Activated CD4-positive, alpha-beta memory T cell treated with anti-CD3 and anti-CD28 coated beads for 36 hours (primary cell): ENCODE data around the gene GALNT13. TPM values are rescaled to one million over a fixed set of nuclear protein-coding genes. Genes with fewer than 3 reads are reported as not detected.

Experiments
- CTCF ChIA-PET: fragments of 350-600 bp; sonication (Branson Sonifier 250); formaldehyde crosslinking; loops from one replicate; lab custom pipeline; 2021; ENCODE audit warnings: antibody characterized with exemption, inconsistent platforms; lab: Charles Lee
- POLR2A ChIA-PET: fragments of 350-600 bp; sonication (Branson Sonifier 250); formaldehyde crosslinking; loops from one replicate; lab custom pipeline; 2021; ENCODE audit warnings: antibody characterized with exemption; lab: Charles Lee
- DNase-seq: peaks from one replicate; pipeline ENCODE4 v3.0.0-alpha.2; 2020
- H3K27ac Mint-ChIP-seq: one replicate; pipeline ENCODE4 v1.8.0; 2021; ENCODE audit warnings: mixed read lengths
- H3K27me3 Mint-ChIP-seq: one replicate; pipeline ENCODE4 v1.8.0; 2021; ENCODE audit warnings: mixed read lengths
- H3K36me3 Mint-ChIP-seq: one replicate; pipeline ENCODE4 v1.8.0; 2021; ENCODE audit warnings: mixed read lengths
- H3K4me1 Mint-ChIP-seq: one replicate; pipeline ENCODE4 v1.8.0; 2021; ENCODE audit warnings: low read depth, mixed read lengths
- H3K4me3 Mint-ChIP-seq: one replicate; pipeline ENCODE4 v1.8.0; 2021; ENCODE audit warnings: mild to moderate bottlenecking, mixed read lengths
- H3K9me3 Mint-ChIP-seq: one replicate; pipeline ENCODE4 v1.8.0; 2021; ENCODE audit warnings: mixed read lengths
- intact Hi-C: fragments of 100-400 bp; cut with micrococcal nuclease; formaldehyde crosslinking; loops from one replicate; pipeline ENCODE4 v1.15.1; 2023
- total RNA-seq, 2 experiments: library from RNA; stranded (reverse); gene quantifications; one replicate each; pipeline ENCODE4 v1.2.3, GENCODE V29; 2021

Gene GALNT13
- not detected for total RNA-seq

DNA sequence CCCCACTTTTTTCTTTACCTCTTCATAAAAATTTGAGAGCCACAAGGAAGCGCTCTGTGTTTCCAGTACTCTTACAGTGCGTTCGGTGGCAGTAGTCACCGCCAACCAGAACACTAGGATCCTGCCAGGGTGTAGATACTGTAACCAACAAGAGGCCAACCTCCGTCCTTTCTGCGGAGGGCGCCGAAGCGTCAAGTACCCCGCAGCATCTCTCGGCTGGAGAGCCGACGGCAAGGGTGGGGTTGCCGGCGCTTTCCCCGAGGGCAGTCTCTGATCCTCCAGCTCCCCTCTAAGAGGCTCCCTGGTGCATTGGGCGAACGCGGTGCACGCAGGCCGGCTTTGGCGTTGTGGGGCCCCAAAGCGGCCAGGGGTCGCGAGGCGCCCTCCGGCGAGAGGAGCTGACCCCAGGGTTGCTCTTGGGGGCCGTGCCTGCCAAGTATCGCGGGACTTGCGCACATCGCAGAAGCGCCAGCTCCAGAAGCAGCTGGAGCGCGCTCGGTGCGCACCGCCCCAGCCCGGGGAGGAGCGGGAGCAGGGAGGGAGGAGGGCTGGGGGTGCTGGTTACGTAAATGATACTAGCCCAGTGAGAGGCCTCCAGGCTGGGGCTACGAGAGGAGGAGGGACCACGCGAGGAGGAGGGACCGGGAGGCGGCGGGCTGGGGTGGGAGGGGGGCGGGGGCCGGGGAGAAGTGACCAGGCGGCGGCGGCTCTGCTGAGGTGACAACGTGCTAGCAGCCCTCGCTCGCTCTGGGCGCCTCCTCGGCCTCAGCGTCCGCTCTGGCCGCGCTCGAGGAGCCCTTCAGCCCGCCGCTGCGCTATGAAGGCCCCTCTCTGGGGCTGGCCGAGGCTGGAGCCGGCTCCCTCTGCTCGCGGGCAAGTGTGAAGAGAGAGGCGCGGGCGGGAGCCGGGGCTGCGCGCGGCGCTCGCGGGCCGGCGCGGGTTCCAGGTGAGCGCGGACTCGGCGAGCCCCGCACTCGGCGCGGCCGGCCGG is at the start of gene GALNT13:
GALNT13 (plus strand) TSS at position 692 of the 991 bp plus-strand sequence.
- Mint-ChIP-seq H3K9me3 (peaks cover 8% of the 10 kb centered on the region), H3K4me1 (no peaks in the 10 kb centered on the region), H3K4me3 (no peak within 1 kb of the TSS), H3K27ac (no peak within 1 kb of the TSS), H3K27me3 (peaks cover 22% of the 10 kb centered on the region), H3K36me3 (peaks cover 1% of the 10 kb centered on the region)
- DNase-seq = no peak
- intact Hi-C loops = no loop called here
- POLR2A ChIA-PET = no interaction called here
- CTCF ChIA-PET = no interaction called here

DNA sequence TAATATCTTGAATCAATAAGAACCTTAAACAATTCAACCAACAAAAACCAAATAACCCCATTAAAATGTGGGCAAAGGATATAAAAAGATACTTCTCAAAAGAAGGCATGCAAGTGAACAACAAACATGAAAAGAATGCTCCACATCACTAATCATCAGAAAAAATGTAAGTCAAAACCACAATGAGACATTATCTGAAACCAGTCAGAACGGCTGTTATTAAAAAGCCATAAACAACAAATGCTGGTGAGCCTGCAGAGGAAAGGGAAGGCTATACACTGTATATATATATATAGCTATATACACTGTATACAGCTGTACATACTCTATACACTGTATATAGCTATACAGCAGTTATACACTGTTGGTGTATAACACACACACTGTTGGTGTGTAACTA is 47.8 kb upstream of the GALNT13 start:
- no peaks in the 10 kb centered on the region for H3K27me3 Mint-ChIP-seq
- ChIA-PET CTCF (no interaction called here), POLR2A (no interaction called here)
- no peak overlapping the region for H3K4me3 Mint-ChIP-seq
- peaks cover 20% of the 10 kb centered on the region for H3K9me3 Mint-ChIP-seq
- no peaks in the 10 kb centered on the region for H3K36me3 Mint-ChIP-seq
- no peak for DNase-seq
- H3K27ac Mint-ChIP-seq = no peak overlapping the region
- intact Hi-C loops = no loop called here
- H3K4me1 Mint-ChIP-seq = no peaks in the 10 kb centered on the region

DNA sequence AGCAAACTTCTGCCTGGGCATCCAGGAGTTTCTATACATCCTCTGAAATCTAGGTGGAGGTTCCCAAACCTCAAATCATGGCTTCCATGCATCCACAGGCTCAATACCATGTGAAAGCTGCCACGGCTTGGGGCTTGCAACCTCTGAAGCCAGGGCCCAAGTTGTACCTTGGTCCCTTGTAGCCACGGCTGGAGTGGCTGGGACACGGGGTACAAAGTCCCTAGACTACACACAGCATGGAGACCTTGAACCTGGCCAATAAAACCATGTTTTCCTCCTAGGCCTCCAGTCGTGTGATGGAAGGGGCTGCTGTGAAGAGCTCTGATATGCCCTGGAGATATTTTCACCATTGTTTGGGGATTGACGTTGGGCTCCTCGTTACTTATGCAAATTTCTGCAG is 43.4 kb upstream of the GALNT13 start:
- H3K4me3 Mint-ChIP-seq = no peak overlapping the region
- H3K4me1 Mint-ChIP-seq = no peaks in the 10 kb centered on the region
- no peak overlapping the region for H3K27ac Mint-ChIP-seq
- CTCF ChIA-PET = no interaction called here
- no peaks in the 10 kb centered on the region for H3K27me3 Mint-ChIP-seq
- intact Hi-C loops = no loop called here
- peaks cover 25% of the 10 kb centered on the region for H3K9me3 Mint-ChIP-seq
- POLR2A ChIA-PET = no interaction called here
- H3K36me3 Mint-ChIP-seq = no peaks in the 10 kb centered on the region
- DNase-seq = no peak

DNA sequence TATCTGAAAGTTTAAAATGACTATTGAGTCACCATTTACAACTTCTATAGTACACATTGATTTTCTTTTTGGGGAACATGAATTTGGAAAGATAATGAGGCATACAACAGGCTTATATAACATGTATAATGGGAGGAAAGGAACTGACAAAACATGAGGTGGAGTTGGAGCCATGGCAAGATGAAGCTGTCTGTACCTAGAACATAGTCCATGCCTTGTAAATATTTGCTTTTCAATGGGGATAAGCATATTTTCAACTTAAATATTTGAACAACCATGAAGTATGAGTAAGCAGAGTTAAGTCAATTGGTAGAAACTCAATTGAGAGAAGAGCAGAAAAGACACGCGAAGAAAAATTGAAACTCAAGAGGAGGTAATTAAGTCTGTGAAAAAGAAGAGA is 37.1 kb upstream of the GALNT13 start:
- Mint-ChIP-seq H3K9me3 (peaks cover 20% of the 10 kb centered on the region), H3K27ac (no peak overlapping the region), H3K4me1 (no peaks in the 10 kb centered on the region), H3K4me3 (no peak overlapping the region), H3K36me3 (no peaks in the 10 kb centered on the region), H3K27me3 (no peaks in the 10 kb centered on the region)
- ChIA-PET CTCF (no interaction called here), POLR2A (no interaction called here)
- intact Hi-C loops = no loop called here
- no peak for DNase-seq

DNA sequence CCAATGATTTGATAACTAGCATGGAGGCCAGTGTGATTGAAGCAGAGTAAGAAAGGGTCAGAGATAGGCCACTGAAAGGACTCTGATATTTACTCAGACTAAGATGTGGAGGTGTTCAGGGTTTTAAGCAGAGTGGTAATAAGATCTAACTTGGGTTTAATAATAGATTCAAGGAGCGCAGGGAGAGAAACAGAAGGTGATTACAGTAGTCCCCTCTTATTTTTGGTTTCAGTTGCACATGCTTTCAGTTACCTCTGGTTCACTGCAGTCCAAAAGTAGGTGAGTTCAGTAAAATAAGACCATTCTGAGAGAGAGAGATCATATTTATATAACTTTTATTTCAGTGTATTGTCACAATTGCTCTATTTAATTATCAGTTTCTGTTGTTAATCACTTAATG is 13.5 kb upstream of the GALNT13 start:
- ChIA-PET POLR2A (no interaction called here), CTCF (no interaction called here)

DNA sequence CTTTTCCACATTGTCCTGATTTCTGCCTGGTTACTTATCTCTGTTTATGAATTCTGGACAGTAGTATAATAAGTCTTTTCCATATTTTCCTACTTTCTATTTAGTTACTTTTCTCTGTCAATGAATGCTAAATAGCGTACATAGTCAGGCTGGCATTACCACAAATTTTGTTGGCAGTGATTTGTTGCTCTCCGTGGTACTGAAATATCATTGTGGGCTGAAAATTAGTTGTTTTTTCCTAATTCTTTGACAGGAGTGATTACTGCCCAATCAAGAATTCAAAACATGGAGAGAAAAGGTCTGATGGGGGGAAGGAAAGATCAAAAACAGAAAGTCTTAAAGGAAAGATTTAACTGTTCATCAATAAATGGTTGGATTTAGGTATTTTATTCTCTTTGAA is 7.7 kb upstream of the GALNT13 start:
- Mint-ChIP-seq H3K4me1 (no peaks in the 10 kb centered on the region), H3K9me3 (peaks cover 10% of the 10 kb centered on the region), H3K27me3 (no peaks in the 10 kb centered on the region), H3K4me3 (no peak overlapping the region), H3K27ac (no peak overlapping the region), H3K36me3 (no peaks in the 10 kb centered on the region)
- no peak for DNase-seq
- ChIA-PET POLR2A (no interaction called here), CTCF (no interaction called here)
- intact Hi-C loops = no loop called here

More for the DNA sequence above, 13.5 kb upstream of the GALNT13 start:
- H3K9me3 Mint-ChIP-seq = peaks cover 2% of the 10 kb centered on the region
- intact Hi-C loops = no loop called here
- no peak for DNase-seq
- H3K4me1 Mint-ChIP-seq = no peaks in the 10 kb centered on the region
- H3K4me3 Mint-ChIP-seq = no peak overlapping the region
- no peaks in the 10 kb centered on the region for H3K36me3 Mint-ChIP-seq
- H3K27ac Mint-ChIP-seq = no peak overlapping the region
- no peaks in the 10 kb centered on the region for H3K27me3 Mint-ChIP-seq

DNA sequence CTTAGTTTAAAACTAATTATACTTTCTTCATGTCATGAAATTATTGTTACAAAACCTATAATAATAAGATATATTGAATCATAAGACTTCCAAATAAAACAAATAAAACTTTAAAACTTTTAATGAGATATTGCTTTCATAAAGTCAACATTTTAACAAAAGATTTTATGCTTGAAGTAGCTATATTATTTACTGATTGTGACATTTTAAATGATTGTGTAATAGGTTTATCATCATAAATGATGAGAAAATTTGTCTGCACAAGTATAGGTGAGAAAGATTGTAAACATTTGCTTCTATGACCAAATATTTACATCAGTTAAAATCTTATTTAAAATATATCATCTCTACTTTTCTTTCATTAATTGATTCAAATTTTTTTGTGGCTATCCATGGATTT is 5.1 kb upstream of the GALNT13 start:
- H3K4me3 Mint-ChIP-seq = no peak overlapping the region
- H3K4me1 Mint-ChIP-seq = no peaks in the 10 kb centered on the region
- peaks cover 6% of the 10 kb centered on the region for H3K27me3 Mint-ChIP-seq
- intact Hi-C loops = no loop called here
- peaks cover 10% of the 10 kb centered on the region for H3K9me3 Mint-ChIP-seq
- POLR2A ChIA-PET = no interaction called here
- CTCF ChIA-PET = no interaction called here
- DNase-seq = no peak
- no peak overlapping the region for H3K27ac Mint-ChIP-seq
- no peaks in the 10 kb centered on the region for H3K36me3 Mint-ChIP-seq

DNA sequence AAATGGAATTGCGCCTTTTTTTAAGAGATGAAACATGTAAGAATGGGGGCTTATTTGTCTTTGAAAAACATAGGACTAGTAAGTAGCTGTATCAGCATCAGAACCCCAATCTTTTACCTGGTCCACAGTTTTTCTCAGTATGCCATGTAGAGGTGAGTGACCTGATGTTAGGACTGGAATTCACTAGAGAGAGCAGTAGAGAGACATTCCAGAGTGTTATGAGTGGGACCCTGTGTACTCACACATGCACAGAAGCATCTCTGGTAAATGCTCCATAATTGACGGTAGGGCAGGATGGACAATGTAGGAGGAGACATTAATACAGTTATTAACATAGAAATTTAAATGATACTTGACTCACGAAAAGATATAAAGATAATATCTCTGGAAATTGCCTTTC is 1.4 kb upstream of the GALNT13 start:
- Mint-ChIP-seq H3K4me3 (no peak overlapping the region), H3K27me3 (peaks cover 22% of the 10 kb centered on the region), H3K27ac (no peak overlapping the region), H3K9me3 (peaks cover 8% of the 10 kb centered on the region), H3K4me1 (no peaks in the 10 kb centered on the region), H3K36me3 (peaks cover 1% of the 10 kb centered on the region)
- intact Hi-C loops = no loop called here
- DNase-seq = no peak
- POLR2A ChIA-PET = no interaction called here
- CTCF ChIA-PET = no interaction called here

DNA sequence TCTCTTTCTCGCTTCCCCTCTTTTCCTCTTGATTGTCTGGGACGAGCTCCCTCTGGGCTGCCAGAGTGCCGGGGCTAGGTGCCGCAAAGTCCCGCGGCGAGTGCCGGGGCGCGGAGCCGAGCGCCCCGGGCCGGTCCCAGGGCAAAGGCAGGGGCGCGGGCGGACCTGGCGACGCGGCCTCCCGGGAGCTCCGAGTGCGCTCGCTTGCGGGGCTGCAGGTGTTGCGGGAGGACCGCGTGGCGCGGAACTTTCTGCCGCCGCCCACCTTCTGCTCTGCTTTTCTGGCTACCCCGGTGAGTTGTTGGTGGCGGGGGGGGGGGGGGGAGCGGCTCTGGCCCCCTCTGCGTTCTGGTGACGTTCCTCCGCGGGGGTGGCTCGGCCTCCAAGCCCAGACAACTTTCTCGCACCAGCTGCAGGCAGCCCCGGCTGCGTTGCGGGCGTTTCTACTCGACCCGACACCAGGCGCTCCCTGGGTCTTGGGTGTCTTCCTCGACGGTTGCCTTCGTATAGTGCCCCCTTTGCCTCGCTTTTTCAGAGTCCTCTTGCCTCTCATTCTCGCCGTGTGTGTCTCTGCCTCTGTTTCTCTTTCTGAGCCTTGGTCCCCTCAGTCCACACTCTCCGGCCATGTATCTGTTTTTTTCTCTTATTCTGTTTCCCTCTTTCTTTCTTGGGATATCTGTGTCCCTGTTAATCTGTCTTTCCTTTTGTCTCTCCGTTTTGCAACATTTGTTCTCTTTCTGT is 759 bp downstream of the GALNT13 start:
- no peaks in the 10 kb centered on the region for H3K4me1 Mint-ChIP-seq
- CTCF ChIA-PET = no interaction called here
- peaks cover 1% of the 10 kb centered on the region for H3K36me3 Mint-ChIP-seq
- peaks cover 22% of the 10 kb centered on the region for H3K27me3 Mint-ChIP-seq
- H3K27ac Mint-ChIP-seq = no peak overlapping the region
- intact Hi-C loops = no loop called here
- H3K4me3 Mint-ChIP-seq = no peak overlapping the region
- peaks cover 8% of the 10 kb centered on the region for H3K9me3 Mint-ChIP-seq
- POLR2A ChIA-PET = no interaction called here
- no peak for DNase-seq

DNA sequence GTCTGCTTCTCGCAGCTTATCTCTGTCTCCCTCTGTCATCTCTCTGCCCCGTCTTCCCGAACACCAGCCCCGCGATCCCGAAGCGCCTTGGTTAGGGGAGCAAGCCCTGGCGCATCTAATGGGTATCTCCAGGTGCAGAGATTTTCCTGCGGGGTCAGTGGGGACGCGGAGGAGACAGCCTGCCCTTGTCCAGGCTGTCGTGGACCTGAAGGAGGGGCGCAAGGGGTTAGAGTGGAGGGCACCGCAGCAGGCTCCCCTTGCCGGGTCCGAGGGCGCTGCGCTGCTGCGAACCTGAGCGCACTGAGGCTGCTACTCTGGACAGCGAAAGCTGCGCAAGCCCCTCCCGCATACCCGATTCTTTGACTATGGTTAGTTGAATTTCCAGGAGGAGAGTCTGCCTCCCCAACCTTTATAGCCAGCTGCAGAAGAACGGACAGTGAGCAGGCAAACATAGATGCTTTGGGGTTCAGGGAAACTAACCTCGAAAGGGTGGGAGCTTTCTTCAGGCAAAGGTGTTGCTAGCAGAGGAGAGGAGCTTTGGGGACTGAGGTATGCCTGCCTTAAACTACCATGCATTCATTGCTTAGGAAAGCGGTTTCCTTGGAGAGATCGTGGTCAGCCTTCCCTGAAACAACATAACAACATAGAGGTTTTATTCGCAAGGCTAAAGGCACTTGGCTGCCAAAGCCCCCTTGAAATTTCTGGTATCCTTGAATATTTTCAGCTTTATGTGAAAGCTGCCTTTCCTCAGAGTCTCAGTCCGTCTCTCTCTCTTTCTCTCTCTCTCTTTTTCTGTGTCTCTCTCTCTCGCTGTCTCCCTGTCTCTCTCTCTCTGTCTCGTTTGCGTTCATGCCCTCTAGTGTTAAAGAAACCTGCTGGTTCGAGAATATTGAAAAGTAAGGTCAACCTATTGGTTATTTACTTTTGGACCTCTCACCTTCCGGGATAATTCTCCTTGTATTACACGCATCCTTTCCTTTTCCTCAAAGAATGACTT is 1.6 kb downstream of the GALNT13 start:
- no peak overlapping the region for H3K4me3 Mint-ChIP-seq

DNA sequence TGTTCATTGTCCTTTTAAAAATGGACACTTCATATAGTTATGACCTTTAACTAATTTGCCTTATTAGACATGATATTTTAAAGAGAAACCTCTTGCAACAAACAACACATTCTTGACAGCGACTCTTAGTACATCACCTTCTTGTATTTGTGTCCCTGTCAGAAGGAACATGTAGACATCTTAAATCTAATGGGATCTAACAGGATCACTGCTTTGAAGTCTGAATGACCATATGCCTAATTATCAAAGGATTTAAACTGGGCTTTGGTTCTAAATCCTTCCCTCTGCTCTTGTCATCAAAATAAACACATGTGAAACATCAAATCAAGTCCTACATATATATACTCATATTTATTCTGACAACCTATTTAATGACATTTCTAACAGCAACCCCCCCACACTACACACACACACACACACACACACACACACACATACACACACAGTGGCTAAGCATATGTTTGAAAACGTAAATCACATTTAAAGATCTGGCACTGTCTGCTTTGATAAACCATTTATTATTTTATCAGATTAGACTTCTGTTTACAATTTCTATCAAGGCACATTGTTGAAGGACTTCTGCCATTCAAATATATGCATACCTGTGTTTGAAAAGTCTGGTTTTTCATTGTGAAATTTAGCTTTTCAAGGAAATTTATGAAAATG is 4.2 kb downstream of the GALNT13 start:
- ChIA-PET CTCF (no interaction called here), POLR2A (no interaction called here)
- intact Hi-C loops = no loop called here
- no peaks in the 10 kb centered on the region for H3K4me1 Mint-ChIP-seq
- peaks cover 1% of the 10 kb centered on the region for H3K36me3 Mint-ChIP-seq
- no peak for DNase-seq
- H3K9me3 Mint-ChIP-seq = peaks cover 3% of the 10 kb centered on the region
- H3K4me3 Mint-ChIP-seq = no peak overlapping the region
- peaks cover 19% of the 10 kb centered on the region for H3K27me3 Mint-ChIP-seq
- no peak overlapping the region for H3K27ac Mint-ChIP-seq

More for the DNA sequence above, 1.6 kb downstream of the GALNT13 start:
- H3K27me3 Mint-ChIP-seq = peaks cover 22% of the 10 kb centered on the region
- no peak overlapping the region for H3K27ac Mint-ChIP-seq
- ChIA-PET POLR2A (no interaction called here), CTCF (no interaction called here)
- H3K36me3 Mint-ChIP-seq = peaks cover 1% of the 10 kb centered on the region
- peaks cover 3% of the 10 kb centered on the region for H3K9me3 Mint-ChIP-seq
- no peak for DNase-seq
- H3K4me1 Mint-ChIP-seq = no peaks in the 10 kb centered on the region
- intact Hi-C loops = no loop called here
